Neural crest cell (in vitro differentiated cells): ENCODE measurements around the gene TP53AIP1. TPM values are rescaled to one million over a fixed set of nuclear protein-coding genes. Genes with fewer than 3 reads are reported as not detected.

Source experiments
- DNase-seq: peaks from one replicate; pipeline ENCODE4 v3.0.0; 2021; ENCODE audit warnings: low read depth, mixed read lengths, low spot score
- H3K27ac Mint-ChIP-seq: one replicate; pipeline ENCODE4 v1.8.0; 2021; ENCODE audit warnings: mild to moderate bottlenecking, mixed read lengths; ENCODE audit not compliant: unreplicated experiment
- H3K27me3 Mint-ChIP-seq: 2 replicates; pipeline ENCODE4 v1.8.0; 2021; ENCODE audit warnings: low read depth, mild to moderate bottlenecking, mixed read lengths
- H3K36me3 Mint-ChIP-seq: 2 replicates; pipeline ENCODE4 v1.8.0; 2021; ENCODE audit warnings: low read depth, mild to moderate bottlenecking, mixed read lengths
- H3K4me1 Mint-ChIP-seq: 2 replicates; pipeline ENCODE4 v1.8.0; 2021; ENCODE audit warnings: mixed read lengths
- H3K4me3 Mint-ChIP-seq: one replicate; pipeline ENCODE4 v1.8.0; 2021; ENCODE audit warnings: mild to moderate bottlenecking, mixed read lengths
- H3K9me3 Mint-ChIP-seq: 2 replicates; pipeline ENCODE4 v1.8.0; 2021; ENCODE audit warnings: mixed read lengths
- total RNA-seq: library from RNA; stranded (reverse); gene quantifications from 2 replicates; pipeline ENCODE4 v1.2.1, GENCODE V29; 2021
- TF ChIP-seq, protein P1 (sequence below): fragments of 200-600 bp; sonication (generic); conservative IDR thresholded peaks from 2 replicates; pipeline ENCODE4 v1.5.0; 2021; ENCODE audit warnings: antibody characterized with exemption, mild to moderate bottlenecking

The TP53AIP1 gene
- total RNA-seq, 1 donor from 2014 or later: not detected

DNA sequence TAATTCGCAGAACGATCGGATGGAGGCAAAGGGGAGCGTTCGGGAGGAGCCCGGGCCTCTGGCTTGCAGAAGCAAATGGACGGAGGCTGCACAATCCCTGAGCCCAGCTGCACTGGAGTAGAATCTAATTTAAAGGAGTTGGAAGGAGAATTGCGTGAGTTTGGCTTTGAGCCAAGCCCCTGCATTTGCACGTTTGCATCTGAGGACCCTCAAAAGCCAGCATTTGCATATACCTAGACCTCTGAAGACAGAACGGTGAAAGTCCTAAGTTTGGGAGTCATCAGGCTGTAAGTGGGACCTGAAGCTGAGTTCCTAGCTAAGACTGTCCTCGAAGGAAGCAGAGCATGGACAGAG lies 15.6 kb downstream of the TP53AIP1 start:
- peaks cover 40% of the 10 kb centered on the region for H3K4me1 Mint-ChIP-seq
- H3K36me3 Mint-ChIP-seq: no peaks in the 10 kb centered on the region
- H3K27me3 Mint-ChIP-seq: peaks cover 37% of the 10 kb centered on the region
- TF ChIP-seq, protein P1, sequence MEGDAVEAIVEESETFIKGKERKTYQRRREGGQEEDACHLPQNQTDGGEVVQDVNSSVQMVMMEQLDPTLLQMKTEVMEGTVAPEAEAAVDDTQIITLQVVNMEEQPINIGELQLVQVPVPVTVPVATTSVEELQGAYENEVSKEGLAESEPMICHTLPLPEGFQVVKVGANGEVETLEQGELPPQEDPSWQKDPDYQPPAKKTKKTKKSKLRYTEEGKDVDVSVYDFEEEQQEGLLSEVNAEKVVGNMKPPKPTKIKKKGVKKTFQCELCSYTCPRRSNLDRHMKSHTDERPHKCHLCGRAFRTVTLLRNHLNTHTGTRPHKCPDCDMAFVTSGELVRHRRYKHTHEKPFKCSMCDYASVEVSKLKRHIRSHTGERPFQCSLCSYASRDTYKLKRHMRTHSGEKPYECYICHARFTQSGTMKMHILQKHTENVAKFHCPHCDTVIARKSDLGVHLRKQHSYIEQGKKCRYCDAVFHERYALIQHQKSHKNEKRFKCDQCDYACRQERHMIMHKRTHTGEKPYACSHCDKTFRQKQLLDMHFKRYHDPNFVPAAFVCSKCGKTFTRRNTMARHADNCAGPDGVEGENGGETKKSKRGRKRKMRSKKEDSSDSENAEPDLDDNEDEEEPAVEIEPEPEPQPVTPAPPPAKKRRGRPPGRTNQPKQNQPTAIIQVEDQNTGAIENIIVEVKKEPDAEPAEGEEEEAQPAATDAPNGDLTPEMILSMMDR: no peak
- no peak overlapping the region for H3K27ac Mint-ChIP-seq
- DNase-seq: no peak
- H3K4me3 Mint-ChIP-seq: no peak overlapping the region
- H3K9me3 Mint-ChIP-seq: no peaks in the 10 kb centered on the region

DNA sequence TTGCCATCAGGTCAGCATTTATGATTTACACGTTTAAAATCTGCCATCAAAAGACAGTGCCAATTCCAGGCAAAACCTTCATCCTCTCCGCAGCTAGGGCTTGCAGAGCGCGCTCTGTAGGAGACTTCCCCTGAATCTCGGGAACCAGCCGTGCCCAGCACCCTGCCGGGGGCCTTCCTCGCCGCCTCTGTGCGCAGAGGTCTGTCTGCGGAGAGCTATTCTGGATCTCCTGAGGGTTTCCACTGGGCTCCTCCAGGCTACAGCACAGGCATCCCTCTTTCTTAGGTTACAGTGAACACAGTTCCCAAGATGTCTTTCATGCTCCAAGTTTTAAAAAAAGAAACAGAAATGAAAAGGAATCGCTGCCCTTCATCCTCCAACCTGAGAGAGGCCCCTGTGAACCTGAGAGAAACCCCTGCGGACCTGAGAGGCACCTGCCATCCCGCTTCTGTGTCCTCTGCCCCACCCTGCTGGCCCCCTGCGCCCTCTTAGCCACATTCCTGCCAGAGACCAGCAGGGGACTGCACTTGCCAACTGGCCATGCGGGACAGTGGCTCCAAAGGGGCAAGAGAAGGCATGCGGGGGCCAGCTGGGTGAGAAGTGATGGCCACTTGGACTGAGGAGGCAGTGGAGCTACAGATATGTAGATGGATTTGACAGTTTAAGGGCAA lies 16.1 kb downstream of the TP53AIP1 start:
- H3K9me3 Mint-ChIP-seq: no peaks in the 10 kb centered on the region
- no peaks in the 10 kb centered on the region for H3K36me3 Mint-ChIP-seq
- TF ChIP-seq, protein P1: no peak
- peaks cover 35% of the 10 kb centered on the region for H3K4me1 Mint-ChIP-seq
- H3K27me3 Mint-ChIP-seq: peaks cover 34% of the 10 kb centered on the region
- no peak for DNase-seq
- no peak overlapping the region for H3K27ac Mint-ChIP-seq
- no peak overlapping the region for H3K4me3 Mint-ChIP-seq

DNA sequence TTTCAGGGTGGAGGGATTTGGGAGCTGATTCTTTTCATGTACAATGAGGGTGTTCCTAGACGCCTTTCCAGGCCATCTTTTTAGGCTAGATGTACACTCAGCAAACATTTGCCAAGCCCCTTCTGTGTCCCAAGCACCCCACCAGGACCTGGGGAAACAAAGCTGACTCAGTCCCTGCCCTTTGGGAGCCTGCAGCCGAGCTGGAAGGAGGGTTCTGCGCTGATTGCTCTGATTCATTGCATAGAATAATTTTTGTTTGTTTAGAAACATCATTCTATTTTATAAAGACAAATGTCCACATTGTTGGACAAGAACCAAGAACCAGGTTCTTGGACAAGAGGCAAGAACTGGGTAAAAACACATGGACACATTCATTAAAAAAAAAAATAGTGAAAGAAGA lies 16.7 kb downstream of the TP53AIP1 start:
- Mint-ChIP-seq H3K27ac (no peak overlapping the region), H3K4me1 (peaks cover 34% of the 10 kb centered on the region), H3K4me3 (no peak overlapping the region), H3K36me3 (no peaks in the 10 kb centered on the region), H3K9me3 (no peaks in the 10 kb centered on the region), H3K27me3 (peaks cover 32% of the 10 kb centered on the region)
- no peak for DNase-seq
- TF ChIP-seq, protein P1: no peak

DNA sequence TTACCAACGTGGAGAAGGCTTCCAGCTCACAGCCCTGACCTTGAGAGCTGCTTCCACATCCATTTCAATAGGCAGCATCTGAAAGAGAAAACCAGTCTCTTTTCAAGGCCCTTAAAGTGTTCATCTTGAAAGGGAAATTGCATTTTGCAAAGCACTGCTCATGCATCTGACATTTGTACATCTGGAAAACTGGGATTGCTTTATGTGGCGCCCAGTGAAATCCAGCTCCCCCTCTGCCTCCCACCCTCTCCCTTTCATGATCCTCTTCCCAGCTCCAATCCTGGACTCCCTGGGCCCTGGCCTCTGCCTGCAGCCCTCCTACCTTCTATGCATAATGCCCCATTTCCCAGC lies 17.4 kb downstream of the TP53AIP1 start:
- no peak for DNase-seq
- no peak overlapping the region for H3K27ac Mint-ChIP-seq
- H3K4me3 Mint-ChIP-seq: no peak overlapping the region
- peaks cover 34% of the 10 kb centered on the region for H3K4me1 Mint-ChIP-seq
- no peaks in the 10 kb centered on the region for H3K36me3 Mint-ChIP-seq
- no peaks in the 10 kb centered on the region for H3K9me3 Mint-ChIP-seq
- H3K27me3 Mint-ChIP-seq: peaks cover 34% of the 10 kb centered on the region
- TF ChIP-seq, protein P1: no peak

DNA sequence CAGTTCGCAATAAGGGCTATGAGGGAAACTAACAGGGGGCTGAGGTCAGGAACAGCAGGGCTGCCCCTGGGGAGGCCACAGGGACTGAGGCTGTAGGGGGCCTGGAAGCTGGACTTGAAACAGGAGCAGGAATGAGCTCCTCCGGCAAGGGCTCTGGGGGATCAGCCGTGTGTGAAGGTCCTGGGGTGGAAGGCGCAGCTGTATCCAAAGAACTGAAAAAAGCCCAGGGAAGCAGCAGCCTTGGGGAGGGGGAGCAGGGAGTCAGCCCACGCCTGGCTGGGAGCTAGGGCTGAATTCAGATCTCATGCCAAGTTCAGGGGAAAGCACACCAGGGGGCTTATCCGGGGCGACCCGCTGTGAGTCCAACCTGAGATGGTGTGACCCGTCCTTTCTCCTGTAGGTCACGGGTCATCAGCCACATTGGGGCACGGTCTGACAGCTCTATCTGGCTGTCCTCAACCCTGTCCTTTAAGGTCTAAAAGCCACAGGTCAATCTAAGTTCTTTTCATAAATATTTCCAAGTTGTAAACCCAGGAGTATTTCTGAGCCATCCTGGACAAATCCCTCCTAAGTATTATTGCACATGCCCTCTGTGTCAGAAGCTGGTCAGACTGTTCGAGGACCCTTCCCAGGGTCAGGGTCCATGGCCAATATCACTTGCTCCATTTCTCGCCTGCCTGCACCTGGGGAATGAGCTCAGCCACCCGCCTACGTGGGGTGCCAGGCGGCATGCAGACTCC lies 18.0 kb downstream of the TP53AIP1 start:
- DNase-seq: no peak
- TF ChIP-seq, protein P1: no peak
- peaks cover 29% of the 10 kb centered on the region for H3K27me3 Mint-ChIP-seq
- H3K27ac Mint-ChIP-seq: no peak overlapping the region
- H3K36me3 Mint-ChIP-seq: no peaks in the 10 kb centered on the region
- H3K4me3 Mint-ChIP-seq: no peak overlapping the region
- no peaks in the 10 kb centered on the region for H3K9me3 Mint-ChIP-seq
- H3K4me1 Mint-ChIP-seq: peaks cover 29% of the 10 kb centered on the region
